HG03469 (cell line): ENCODE measurements around the gene SPATA32.

Source experiments
- ATAC-seq: cut with Tn5 transposase; IDR thresholded peaks from one replicate; pipeline ENCODE4 v1.9.1; 2021; ENCODE audit warnings: mild to moderate bottlenecking, moderate library complexity, moderate number of reproducible peaks; ENCODE audit not compliant: unreplicated experiment

The SPATA32 gene

DNA sequence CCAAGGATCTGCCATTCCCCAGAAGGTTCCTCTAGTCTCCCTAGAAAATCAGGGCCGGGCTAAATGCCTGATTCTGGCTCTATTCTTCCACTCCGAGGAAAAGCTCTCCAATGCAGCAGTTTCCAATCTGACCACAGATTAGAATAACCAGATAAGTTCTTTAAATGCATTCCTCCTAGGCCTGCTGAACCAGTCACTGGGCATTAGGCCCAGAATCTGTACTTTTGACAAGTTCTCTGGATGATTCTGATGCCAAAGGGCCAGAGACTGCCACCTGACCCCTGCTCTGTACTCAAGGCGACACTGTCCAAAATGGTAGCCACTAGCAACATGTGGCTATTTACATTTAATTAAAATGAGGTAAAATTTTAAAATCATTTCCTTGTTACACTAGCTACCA, 32.6 kb upstream of the SPATA32 start:
- ATAC-seq: no peak

DNA sequence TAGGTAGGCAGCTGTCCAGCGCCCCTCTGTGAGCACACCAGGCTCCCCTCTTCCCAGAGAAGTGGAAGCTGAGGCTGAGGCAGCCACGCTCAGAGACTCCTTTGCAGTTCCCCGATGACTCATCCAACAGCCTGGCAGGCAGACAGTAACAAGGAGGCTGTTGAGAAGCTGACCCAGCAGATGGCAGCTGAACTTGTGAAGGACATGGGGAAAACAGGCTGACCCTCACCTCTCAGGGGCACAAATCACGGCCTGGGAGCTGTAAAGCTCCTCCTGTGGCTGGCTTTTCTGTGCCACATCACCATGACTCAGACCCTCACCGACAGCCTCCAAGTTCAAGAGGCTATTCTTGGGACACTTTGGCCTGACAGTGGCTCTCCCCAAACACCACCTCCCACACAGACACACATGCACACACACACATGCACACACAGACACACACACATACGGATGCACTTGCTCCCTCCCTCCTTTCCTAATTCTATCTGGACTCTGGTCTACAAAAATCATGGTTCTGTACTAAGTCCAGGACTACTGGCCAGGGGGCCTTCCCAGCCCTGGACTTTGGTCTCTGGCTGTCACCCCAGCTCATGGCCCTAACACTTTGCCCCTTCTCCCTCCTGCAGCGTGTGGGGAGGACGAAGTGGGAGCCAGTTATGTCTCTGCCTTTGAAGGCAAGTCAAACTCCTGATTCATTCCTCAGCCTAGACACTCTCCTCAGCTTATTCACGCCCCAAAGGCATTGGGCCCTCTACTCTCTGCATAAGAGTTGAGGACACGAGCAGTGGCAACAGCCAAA, 31.7 kb upstream of the SPATA32 start:
- no peak for ATAC-seq

DNA sequence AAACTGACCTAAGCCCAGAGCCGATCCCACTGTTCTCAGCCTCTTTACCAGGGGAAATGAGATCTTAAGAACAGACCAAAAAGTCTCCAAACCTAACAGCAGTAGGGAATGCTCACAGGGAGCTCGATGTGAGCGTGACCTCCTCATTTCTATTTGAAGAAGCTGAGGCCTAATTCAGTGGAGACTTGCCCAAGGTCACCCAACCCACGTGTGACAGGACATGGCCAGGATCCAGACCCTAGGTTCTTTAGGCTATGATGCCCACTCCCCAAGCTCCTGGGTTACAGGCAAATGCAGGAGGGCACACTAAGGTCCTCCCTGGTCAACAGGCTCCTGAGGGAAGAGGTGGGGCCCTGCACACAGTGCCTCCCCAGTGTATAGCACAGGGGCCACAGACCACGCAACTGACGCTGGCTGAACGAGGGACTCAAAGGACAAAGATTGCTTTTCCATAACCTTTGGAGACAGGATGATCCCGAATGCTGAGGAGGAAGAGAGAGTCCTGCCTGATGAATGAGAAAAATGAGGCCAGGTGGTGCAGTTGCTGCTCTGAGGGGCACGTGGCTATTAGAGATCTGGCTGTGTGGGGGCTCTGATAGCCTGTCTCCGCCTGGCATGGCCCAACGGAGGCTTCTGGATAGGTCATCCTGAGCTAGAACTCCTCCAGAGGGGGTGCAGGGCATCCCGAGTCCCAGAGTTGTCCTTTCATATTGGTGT, 31.0 kb upstream of the SPATA32 start:
- ATAC-seq: no peak

DNA sequence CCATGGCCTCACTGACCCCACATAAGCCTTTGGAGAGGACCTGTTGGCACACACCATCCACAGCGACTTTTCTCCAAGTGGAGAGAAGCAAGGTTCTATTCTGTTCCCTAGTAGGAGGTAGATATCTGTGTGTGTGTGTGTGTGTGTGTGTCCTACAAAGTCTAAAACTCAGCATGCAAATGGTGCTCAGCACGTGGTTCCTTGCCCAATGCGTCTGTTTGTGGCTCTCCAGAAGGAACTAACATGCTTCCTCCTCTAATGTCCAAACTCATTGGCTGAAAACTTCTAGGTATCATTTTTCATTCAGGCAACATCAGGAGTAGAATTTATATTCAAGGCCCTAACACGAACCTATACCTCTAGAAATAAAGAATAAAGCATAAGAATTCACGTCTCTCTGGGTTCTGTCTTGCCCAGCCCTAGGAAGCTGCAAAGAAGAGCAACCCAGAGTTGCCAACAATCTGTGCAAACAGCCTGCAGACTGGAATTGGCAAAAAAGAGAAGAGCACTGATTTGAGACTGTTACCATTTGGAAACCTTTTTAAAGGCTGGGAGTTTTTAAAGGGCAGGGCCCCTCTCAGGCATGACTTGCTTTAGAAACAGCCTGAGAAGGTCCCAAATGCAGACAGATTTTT, 29.4 kb upstream of the SPATA32 start:
- ATAC-seq: no peak

DNA sequence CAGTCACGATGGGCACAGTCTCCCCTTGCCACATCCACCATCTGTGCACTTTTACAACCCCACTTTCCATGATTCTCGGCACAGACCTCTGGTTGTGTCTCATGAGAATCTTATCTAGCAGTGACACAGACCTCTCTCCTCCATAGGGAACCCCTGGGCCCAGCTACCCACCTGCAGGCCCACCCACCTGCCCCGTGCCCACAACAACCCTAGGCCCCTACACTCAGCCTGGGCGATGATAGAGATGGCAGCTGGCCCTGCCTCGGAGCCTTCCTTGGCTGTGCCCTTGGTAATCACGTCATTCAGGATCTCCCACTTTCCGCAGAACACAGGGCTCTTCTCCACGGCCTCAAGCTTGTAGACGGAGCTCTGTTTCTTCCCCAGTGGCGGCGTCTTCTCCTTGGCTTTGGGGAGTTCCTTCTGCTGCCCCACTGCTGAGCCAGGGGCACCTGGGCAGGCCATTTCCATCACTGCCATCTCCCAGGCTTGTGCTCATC, 28.4 kb upstream of the SPATA32 start:
- no peak for ATAC-seq

DNA sequence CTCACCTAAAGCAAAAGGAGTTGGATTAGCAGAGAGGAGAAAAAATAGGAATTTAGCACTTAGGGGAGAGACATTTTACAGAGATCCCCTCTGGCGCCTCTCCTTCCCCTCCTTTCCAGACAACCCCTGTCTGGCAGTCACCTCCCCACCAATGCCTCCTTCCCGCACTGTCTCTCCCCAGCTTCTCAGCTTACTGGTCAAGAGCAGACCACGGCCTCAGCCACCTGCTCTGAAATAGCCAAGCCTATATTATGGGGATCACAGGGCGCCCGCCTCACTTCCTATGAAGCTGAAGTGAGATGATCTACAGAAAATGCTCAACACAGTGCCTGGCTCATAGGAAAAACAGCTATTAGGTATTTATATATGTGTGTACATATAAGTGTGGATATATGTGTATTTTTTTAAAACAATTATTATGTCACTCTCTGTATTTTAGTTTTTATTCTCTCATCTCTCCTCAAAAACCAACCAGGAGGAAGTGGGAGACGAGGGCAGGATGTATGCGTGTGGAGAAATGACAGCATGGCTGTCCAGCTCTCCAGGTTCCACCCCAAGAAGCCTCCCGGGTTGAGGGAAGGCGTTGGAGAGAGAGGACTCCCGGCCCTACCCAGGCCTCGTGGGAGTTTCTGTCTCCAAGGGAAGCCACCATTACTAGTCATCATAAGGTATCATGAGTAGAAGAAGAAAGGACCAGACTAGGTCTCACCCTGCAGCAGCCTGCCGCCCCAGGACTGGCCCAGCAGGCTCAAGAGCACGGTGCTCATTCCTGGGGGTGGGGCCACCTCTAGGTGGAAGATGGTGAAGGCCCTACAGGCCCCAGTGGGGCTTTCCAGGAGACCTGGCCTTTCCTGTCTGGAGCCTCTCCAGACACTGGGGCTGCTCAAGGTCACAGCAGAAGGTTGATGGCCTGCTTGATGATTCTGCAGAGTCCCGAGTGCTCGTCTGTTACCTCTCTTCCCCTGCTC, 27.7 kb upstream of the SPATA32 start:
- no peak for ATAC-seq

DNA sequence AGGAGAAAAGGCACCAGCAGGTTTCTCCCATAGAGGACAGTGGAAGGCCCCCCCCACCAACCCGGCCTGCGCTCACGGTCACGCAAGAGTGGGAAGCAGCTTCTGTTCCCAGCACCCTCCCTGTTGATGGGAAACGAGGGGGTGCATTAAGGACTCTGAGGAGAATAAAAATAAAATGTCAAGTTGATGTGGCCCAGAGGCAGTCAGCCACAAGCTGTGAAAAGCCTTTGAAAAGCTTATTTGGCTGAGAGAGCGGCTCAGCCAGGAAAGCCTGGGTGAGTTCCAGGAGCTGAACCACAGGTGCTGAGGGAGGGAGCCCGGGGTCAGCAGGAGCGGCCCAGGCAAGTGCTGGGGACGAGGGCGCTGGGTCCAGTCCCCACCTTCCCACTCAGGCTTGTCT, 26.9 kb upstream of the SPATA32 start:
- ATAC-seq: no peak

DNA sequence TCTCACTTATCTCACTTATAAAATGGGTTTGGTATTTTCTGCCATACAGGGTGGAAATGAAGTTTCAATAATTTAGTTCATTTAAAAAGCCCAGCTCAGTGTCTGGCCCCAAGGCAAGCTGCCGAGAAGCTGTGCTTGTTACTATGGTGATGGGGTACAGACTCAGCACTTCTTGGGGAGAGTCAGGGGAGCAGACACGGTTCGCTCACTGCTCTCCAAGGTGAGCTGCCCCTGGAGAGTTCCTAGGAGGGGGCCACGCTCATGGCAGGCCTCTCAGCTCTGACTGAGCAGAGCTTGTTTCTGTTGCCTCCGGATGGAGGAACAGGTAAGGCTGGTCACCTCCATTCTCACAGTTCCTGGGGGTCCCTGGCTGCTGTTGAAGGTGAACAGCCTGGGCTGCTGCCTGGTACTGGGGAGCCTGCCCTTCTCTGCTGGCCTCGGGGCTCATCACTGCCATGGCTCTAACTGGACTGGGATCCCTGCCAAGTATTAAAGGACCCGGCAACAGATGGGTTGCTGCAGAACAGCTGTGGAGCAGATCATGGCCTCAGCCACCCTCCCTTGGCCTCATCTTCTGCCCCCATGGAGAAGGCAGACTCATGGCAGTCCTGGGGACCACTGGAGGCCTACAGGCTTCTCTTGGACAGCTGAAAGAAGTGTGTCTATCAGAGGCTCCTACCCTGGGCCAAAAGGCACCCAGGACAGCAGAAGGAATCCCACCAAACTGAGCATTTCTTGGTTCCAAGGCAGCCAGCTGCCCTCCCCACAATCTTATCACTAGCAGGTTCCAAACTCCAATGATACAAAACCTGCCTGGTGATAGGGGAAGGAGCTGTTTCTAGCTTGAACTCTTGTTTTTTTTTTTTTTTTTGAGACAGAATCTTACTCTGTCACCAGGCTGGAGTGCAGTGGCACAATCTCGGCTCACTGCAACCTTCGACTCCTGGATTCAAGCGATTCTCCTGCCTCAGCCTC, 25.9 kb upstream of the SPATA32 start:
- no peak for ATAC-seq

DNA sequence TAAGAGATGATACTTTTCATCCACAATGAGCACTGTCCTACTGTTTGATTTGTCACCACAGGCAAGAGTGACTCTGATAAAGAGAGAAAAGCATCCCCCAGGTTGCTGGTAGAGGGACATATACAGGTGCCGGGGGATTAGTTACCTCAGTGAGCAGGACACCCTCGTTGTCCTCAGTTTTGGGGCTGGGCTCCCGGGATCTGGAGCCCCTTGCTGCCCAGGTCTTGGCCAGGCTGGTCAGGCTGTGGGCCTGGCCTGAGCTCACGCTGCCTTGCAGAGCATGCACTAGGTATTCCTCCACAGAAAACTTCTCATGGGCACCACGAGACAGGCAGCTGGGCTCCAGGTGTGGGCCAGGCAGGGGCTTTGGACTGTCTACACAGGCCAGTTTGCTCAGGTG, 24.4 kb upstream of the SPATA32 start:
- ATAC-seq: no peak

DNA sequence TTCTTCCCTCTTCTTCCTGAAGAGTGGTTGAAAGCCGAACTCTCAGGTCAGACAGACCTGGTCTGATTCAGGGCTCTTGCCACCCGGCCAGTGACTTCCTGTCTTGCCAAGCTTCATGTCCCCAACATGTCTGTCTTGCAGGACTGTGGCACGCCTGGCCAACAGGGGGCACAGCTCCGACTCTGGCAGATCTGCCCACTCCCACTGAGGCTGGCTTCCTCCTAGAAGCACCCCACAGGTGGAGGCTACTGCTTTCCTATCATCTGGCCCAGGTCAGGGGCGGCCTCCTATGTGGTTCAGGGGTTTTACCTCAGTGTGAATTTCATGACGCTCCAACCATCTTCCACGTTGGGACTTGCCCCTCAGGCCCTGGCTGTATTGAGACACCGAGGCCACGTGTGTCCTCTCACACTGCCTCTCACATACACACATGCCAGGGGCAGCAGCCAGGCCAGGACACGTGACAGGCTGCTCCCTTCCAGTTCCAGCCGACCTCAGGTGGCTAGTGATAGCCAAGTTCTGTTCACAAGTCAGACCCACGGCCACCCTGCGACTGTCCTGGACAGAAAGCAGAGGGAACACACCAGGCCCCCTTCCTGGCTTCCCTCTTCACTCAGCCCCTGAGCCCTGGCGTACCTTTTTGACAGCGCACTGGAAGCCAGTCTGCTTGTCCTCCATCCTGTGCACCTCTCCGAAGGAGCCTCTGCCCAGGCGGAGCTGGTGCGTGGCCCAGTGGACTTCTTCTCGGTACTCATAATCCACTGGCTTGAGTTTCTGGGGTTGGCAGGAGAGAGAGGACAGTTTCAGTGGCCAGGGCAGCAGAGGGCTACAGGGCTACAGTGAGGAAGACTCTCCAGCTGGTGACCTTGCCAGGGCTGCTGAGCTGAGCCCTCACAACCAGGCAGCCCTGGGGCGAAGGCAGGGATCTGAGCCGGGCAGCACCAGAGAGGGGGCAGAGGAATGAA, 22.6 kb upstream of the SPATA32 start:
- no peak for ATAC-seq

DNA sequence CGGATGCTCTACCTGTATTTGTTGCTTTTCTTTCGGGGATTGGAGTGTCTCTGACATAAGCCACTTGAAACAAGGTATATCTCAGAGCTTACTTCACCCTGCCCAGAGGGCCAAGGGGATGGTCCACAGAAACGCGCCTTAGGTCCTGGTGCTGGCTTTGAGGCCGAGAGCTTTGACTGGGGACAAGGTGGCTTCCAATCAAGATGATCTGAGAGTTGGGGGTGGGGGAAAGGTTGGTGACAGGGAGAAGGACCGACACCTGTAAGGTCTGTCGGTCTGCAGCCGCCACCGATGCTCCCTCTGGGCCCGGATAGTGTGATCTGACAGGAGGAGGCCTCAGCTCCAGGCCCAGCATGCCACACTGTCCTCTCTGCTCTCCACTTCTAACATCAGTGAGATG, 21.8 kb upstream of the SPATA32 start:
- no peak for ATAC-seq

DNA sequence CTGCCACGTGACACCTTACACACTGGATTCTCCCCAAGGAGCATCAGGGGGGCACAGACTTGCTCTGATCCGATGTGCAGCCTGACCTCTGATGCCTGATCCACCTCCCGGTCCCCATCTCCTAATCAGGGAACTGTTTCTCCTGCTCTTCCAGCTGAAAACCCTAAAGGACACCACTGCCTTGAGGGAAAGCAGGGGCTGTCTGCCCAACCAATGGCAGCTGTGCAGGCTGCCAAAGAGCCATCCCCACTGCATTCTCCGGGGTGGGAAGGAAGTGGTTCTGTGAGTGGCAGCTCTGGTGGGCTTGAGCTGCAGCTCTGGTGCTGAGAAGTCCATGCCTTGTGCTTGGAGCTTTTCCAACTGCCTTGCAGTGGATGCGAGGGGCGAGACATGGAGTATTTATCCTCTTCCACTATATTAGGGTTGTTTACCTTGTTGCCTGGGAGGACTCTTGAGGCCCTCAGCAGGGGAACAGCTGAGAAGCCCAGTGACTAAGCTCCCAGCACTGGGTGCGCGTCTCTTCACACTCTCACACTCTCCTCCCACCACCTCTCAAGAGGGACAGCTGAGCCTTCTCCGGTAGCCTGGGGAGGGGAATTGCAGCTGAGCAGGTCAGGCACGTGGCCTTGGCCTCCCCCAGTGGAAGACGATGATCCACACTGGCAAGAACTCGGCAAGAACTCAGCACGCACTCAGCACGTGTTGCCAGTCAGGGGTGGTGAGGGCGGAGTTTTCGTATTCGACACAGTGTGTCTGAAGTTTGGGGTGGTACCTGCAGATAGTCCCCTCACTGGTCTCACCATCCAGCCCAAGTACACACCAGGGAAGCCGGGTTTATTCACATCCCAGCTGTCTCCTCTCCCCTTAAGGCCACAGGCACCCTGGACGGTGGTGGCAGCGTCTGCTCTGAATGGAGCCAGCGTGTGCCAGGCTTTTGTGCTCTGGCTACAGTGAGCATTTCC, 21.1 kb upstream of the SPATA32 start:
- ATAC-seq: no peak

DNA sequence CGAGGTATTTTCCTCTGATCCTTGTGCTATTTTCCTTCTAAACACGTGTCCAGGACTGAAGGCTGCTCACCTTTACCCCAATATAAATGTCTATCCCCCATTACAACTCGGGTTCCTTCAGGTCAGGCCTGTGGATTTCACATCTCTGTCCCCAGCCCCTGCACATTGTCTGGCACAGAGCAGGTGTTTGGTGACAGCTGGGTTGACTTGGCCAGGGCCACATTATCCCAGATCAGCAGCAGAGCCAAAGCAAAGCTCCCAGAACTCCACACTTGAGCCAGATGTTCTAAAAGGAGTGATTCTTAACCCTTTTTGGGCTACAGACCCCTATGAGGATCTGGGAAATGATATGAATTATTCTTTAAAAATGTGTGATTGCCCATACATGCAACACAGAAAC, 18.0 kb upstream of the SPATA32 start:
- ATAC-seq: no peak

DNA sequence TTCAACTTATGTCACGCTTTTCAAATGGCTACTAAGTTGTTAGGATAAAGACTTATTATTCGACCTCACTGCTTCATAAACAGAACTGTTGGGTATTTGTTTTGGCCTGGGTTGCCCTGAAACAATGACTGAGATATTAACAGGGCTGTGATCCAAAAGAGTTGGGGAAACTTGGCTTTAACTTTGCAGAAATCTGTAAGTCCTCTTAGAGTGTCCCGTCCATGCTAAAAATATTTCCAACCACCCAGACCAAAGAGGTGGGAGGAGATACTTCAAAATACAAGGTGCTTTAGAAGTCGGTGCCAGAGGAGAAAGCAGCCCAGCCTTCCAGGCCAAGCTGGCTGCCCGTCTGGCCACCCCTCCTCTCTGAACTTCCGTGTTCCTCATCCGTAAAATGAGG, 16.1 kb upstream of the SPATA32 start:
- no peak for ATAC-seq

DNA sequence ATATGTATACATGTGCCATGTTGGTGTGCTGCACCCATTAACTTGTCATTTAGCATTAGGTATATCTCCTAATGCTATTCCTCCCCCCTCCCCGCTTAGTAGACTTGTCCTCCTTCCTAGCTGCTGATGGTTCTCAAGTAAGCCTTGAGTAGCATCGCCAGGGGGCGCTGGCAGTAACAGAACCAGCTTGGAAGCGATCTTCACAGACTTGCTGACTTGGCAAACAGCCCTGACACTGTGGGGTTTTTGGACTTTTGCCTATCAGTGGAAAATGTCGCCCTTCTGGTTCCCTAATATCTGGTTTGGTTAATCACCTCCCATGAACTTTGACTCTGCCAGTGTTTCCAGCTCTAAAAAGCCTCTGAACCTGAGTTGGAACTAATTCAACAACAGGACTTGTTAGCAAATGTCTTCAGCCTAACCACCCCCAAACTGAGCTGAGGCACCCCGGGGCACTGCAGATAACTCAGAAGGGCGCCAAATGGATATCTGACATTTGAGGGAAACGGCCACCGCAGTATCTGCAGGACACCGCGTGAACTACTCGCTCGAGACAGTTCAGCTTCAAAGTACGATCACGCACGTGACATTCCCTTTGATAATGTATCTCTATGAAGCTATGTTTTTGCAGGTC, 15.4 kb upstream of the SPATA32 start:
- ATAC-seq: no peak

DNA sequence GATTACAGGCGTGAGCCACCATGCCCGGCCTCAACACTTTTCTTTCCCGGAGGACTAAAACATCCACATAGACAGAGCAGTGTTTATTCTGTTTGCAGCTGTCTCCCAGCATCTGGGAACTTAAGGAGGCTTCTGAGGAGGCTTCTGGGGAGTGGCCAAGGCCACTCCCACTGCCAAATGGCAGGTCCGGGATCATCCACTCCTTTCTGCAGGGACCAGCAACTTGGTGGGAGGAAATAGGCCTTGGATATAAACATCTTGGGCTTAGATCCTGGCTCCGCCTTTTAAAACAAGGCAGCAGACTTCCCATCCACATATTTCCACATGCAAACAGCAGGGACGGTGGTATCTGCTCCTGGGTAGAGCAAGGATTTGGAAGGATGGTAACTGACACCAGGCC, 14.1 kb upstream of the SPATA32 start:
- ATAC-seq: no peak

DNA sequence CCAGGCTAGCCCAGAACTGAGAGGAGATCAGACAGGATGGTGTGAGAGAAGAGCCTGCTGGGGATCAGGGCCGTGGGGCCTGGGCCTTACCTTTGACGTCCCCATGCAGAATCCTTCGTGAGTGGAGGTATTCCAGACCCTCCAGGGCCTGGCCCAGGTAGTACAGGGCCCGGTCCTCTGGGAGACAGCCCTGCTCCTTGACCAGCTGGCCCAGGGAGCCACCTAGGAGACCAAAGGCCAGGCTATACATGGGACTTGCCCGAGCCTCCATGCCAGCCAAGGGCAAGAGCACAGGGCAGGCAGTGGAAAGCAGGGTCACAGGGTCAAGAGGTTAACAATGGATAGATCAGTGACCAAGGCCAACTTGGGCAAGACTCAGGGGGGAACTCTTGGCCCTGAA, 12.1 kb upstream of the SPATA32 start:
- ATAC-seq: no peak
